PFSK-1 (cell line): Measurements from ENCODE around the gene FPR2.

Experiments used
- FOXP2 ChIP-seq: optimal IDR thresholded peaks from 2 replicates; pipeline ENCODE3; 2011; ENCODE audit warnings: borderline replicate concordance, control low read depth, inconsistent platforms; ENCODE audit not compliant: insufficient read depth; ENCODE audit errors: extremely low read length, extremely low read depth
- POLR2AphosphoS5 ChIP-seq: IDR thresholded peaks from 2 replicates; pipeline ENCODE4 v1.6.1; 2012; ENCODE audit warnings: low read depth, mild to moderate bottlenecking, control low read depth, low read length, moderate library complexity
- SIN3A ChIP-seq: IDR thresholded peaks from 2 replicates; pipeline ENCODE4 v1.6.1; 2012; ENCODE audit warnings: mild to moderate bottlenecking, low read length, moderate library complexity, borderline replicate concordance; ENCODE audit not compliant: insufficient read depth
- TAF1 ChIP-seq: IDR thresholded peaks from 2 replicates; pipeline ENCODE4 v1.6.1; 2012; ENCODE audit warnings: low read length, control low read depth, borderline replicate concordance; ENCODE audit not compliant: insufficient read depth
- TF ChIP-seq, protein P1 (sequence below), 2 experiments: IDR thresholded peaks; 2 replicates each; pipeline versions ENCODE4 v1.6.1 to v1.8.0; 2011 to 2012; ENCODE audit warnings: low read depth in 2 of 2, low read length in 2 of 2, control low read depth in 1 of 2, inconsistent platforms in 1 of 2, mild to moderate bottlenecking in 1 of 2, moderate library complexity in 1 of 2; ENCODE audit not compliant: insufficient read depth in 1 of 2

FPR2 gene

DNA sequence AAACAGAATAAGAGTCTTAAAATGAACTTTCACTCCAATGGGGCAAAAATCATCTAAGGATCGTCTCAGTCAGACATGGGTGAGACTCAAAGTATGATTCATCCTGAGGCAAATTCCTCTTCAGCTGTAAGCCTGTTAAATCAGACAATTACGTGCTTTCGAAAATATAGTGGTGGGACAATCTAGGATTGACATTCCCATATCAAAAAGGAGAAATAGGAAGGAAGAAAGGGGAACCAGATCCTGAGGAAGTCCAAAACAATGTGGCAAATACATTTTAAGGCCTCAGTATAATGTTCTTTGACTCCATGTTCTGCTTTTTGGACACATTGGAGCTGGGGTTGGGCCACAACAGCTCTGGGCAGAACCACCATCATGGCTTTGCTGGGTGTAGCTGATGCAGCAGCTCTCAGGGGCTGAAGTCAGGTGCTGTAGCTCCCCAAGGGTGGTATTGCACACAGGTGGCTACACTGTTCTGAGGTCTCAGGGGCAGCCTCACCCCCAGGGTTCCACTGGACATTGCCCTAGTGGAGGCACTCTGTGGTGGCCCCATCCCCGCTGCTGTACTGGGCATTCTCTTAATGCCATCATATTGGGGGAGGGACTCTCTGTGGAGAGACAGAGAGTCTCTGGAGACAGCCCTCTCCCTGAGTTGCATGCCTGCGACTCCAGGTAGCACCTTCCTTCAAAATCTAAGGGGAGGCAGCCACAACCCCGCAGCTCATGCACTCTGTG is 28.2 kb downstream of the FPR2 start:
- TF ChIP-seq FOXP2: no peak
- no peak for TF ChIP-seq POLR2AphosphoS5
- TF ChIP-seq TAF1: no peak
- TF ChIP-seq SIN3A: no peak

DNA sequence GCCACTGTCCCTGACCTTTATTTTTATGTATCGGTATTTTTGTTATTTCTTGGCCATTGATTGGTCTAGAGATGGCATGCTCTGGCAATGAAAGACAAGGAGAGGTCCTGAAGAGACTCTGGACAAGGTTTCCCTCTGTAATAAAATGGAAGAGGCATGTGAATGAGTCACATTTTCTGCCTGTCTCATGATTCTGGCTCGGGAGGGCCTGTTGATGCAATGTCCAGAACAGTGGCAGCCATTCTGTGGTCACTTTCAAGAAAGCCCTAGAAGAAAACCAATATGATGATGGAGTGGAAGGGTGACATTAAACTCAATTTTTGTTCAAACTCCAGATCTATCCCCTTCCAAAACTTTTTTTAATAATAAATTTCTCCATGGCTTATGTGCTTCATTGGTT is 32.0 kb downstream of the FPR2 start:
- TF ChIP-seq, protein P1, sequence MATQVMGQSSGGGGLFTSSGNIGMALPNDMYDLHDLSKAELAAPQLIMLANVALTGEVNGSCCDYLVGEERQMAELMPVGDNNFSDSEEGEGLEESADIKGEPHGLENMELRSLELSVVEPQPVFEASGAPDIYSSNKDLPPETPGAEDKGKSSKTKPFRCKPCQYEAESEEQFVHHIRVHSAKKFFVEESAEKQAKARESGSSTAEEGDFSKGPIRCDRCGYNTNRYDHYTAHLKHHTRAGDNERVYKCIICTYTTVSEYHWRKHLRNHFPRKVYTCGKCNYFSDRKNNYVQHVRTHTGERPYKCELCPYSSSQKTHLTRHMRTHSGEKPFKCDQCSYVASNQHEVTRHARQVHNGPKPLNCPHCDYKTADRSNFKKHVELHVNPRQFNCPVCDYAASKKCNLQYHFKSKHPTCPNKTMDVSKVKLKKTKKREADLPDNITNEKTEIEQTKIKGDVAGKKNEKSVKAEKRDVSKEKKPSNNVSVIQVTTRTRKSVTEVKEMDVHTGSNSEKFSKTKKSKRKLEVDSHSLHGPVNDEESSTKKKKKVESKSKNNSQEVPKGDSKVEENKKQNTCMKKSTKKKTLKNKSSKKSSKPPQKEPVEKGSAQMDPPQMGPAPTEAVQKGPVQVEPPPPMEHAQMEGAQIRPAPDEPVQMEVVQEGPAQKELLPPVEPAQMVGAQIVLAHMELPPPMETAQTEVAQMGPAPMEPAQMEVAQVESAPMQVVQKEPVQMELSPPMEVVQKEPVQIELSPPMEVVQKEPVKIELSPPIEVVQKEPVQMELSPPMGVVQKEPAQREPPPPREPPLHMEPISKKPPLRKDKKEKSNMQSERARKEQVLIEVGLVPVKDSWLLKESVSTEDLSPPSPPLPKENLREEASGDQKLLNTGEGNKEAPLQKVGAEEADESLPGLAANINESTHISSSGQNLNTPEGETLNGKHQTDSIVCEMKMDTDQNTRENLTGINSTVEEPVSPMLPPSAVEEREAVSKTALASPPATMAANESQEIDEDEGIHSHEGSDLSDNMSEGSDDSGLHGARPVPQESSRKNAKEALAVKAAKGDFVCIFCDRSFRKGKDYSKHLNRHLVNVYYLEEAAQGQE (IDR thresholded peaks at IDR 0.05; ENCODE audit: insufficient read depth in 1 of 2, low read depth in 2 of 2, low read length in 2 of 2): no peak
- TF ChIP-seq TAF1: no peak
- no peak for TF ChIP-seq POLR2AphosphoS5
- no peak for TF ChIP-seq FOXP2
- no peak for TF ChIP-seq SIN3A

DNA sequence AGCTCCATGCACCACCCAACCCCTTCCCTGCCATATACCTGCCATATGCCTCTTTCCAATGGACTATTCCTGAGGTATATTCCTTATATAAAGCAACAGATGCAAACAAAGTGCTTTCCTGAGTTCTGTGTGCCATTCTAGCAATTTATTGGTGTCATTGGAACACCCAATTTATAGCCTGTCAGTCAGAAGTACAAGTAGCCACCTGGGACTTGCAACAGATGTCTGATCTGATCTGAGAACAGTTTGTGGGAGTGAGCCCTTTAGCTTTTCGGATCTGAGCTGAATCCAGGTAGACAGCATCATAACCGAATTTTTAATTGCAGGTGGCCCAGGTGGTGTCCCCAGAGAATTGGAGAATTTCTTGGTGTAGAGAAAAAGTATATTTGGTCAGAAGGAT is 33.0 kb downstream of the FPR2 start:
- no peak for TF ChIP-seq SIN3A
- no peak for TF ChIP-seq FOXP2
- TF ChIP-seq TAF1: no peak
- TF ChIP-seq, protein P1 (IDR thresholded peaks at IDR 0.05; ENCODE audit: insufficient read depth in 1 of 2, low read depth in 2 of 2, low read length in 2 of 2): no peak
- no peak for TF ChIP-seq POLR2AphosphoS5

DNA sequence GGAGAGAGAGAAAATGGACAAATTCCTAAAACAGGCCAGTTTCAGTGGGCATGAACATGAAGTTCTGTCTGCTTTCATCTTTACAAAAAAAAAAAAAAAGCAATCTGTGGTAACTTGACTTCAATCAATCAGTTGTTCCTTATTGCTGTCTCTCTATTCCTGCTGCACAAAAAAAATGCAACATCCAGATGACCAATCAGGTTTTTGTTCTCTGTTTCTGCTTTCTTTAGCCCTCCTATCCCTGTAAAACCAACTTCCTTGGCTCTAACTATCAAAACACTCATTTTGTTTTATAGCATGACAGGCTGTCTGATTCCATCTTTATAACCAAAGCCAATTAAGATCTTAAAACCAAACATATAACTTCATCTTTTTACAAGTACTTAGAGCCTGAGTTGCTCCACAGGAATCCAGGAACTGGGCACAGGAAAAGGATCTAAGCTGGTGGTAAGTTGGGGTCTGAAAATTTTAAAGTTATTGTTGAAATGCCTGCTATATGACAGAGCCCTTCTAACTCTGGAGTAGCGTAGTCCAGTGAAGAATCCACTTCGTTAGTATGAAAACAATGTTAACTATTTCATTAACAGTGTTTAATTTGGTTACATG is 34.0 kb downstream of the FPR2 start, which contains the start of gene FPR3:
TSS of gene FPR3 (plus strand) at position 273 of the 606 bp plus-strand sequence. CDS start 28,592 bp downstream, outside the sequence.
- TF ChIP-seq POLR2AphosphoS5: no peak
- TF ChIP-seq FOXP2: no peak
- TF ChIP-seq TAF1: no peak
- TF ChIP-seq SIN3A: no peak
- TF ChIP-seq, protein P1 (IDR thresholded peaks at IDR 0.05; ENCODE audit: insufficient read depth in 1 of 2, low read depth in 2 of 2, low read length in 2 of 2): no peak

DNA sequence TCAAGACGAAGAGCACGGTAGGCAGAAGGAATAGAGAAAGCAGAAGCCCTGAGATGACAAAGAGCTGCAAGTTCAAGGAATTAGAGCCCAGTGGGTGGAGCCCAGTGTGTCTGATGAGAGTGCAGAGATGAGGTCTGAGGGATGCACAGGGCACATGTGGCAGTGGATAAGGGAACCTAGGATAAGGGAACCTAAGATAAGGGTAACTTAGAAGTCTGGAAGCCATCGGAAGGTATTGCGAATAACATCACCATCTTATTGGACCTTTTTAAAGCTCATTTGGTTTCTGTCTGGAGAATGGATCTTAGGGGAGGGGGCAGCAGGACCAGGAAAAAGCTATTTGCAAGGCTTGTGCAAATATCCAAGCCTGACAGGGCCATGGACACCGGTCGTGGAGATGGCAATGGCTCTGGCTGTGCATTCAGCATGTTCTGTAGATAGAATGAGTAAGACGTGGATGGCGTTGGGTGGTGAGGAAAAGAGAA is 35.3 kb downstream of the FPR2 start:
- no peak for TF ChIP-seq POLR2AphosphoS5
- TF ChIP-seq FOXP2: no peak
- TF ChIP-seq TAF1: no peak
- TF ChIP-seq, protein P1 (IDR thresholded peaks at IDR 0.05; ENCODE audit: insufficient read depth in 1 of 2, low read depth in 2 of 2, low read length in 2 of 2): no peak
- no peak for TF ChIP-seq SIN3A
